H1 (cell line): ENCODE data around the gene PCCA. TPM values are rescaled to one million over a fixed set of nuclear protein-coding genes. Genes with fewer than 3 reads are reported as not detected.
A peak's percentile ranks its signal among the peaks of the same experiment; 100 is the strongest.

Source experiments
- CTCF ChIA-PET: fragments of 300-600 bp; sonication (Branson Sonifier 250); formaldehyde crosslinking; loops from one replicate; lab custom pipeline; 2021; ENCODE audit not compliant: partially characterized antibody; lab: Charles Lee
- POLR2A ChIA-PET: fragments of 300-600 bp; sonication (Branson Sonifier 250); formaldehyde crosslinking; loops from one replicate; lab custom pipeline; 2021; ENCODE audit warnings: inconsistent platforms; ENCODE audit not compliant: partially characterized antibody; lab: Charles Lee
- DNase-seq, 2 experiments: peaks; one replicate each; pipeline versions ENCODE4 v3.0.0 to v3.0.0-alpha.2; 2010 to 2022; ENCODE audit warnings: low spot score in 2 of 2, low read depth in 1 of 2, mixed read lengths in 1 of 2
- FAIRE-seq: peaks from 2 replicates; lab custom pipeline; 2011; peaks lifted over from hg19 to GRCh38; lab: Jason Lieb, UNC
- H2AFZ ChIP-seq: 2 replicates; pipeline ENCODE4 v1.8.1; 2012; ENCODE audit warnings: low read length, inconsistent platforms
- H2AK5ac ChIP-seq: 2 replicates; pipeline ENCODE4 v1.6.1; 2013; ENCODE audit warnings: low read depth, low read length
- H2BK120ac ChIP-seq: replicated peaks from 2 replicates; pipeline ENCODE3; 2013; ENCODE audit warnings: low read depth, low read length, inconsistent platforms
- H2BK12ac ChIP-seq: 2 replicates; pipeline ENCODE4 v1.6.1; 2013; ENCODE audit warnings: low read depth, low read length
- H2BK15ac ChIP-seq: 2 replicates; pipeline ENCODE4 v1.6.1; 2013; ENCODE audit warnings: low read length
- H2BK20ac ChIP-seq: 2 replicates; pipeline ENCODE4 v1.6.1; 2013; ENCODE audit warnings: low read length
- H2BK5ac ChIP-seq: 2 replicates; pipeline ENCODE4 v1.6.1; 2013; ENCODE audit warnings: low read depth, low read length
- H3K14ac ChIP-seq: 2 replicates; pipeline ENCODE4 v1.6.1; 2013; ENCODE audit warnings: inconsistent platforms; ENCODE audit not compliant: insufficient read length
- H3K18ac ChIP-seq: 2 replicates; pipeline ENCODE4 v1.6.1; 2013; ENCODE audit warnings: low read length; ENCODE audit errors: extremely low read depth
- H3K23ac ChIP-seq: 2 replicates; pipeline ENCODE4 v1.6.1; 2013; ENCODE audit warnings: inconsistent platforms; ENCODE audit not compliant: insufficient read length
- H3K23me2 ChIP-seq: 2 replicates; pipeline ENCODE4 v1.6.1; 2013; ENCODE audit warnings: low read depth, low read length
- H3K27ac ChIP-seq: 2 replicates; pipeline ENCODE4 v1.6.1; 2011; ENCODE audit warnings: low read depth, low read length, inconsistent platforms
- H3K27me3 ChIP-seq, 4 experiments: replicated peaks in 1 of 4; 1 replicate in 1 of 4; 2 replicates in 3 of 4; pipeline versions ENCODE4 v1.6.1 to v1.8.1; 2011 to 2013; ENCODE audit warnings: low read length in 3 of 4, mild to moderate bottlenecking in 3 of 4, inconsistent platforms in 2 of 4, mixed read lengths in 2 of 4, moderate library complexity in 1 of 4; ENCODE audit not compliant: control insufficient read depth in 3 of 4, insufficient read depth in 3 of 4; ENCODE audit errors: extremely low read depth in 1 of 4
- H3K36me3 ChIP-seq, 4 experiments: 2 replicates each; pipeline versions ENCODE4 v1.6.1 to v1.8.1; 2011 to 2013; ENCODE audit warnings: mild to moderate bottlenecking in 4 of 4, low read length in 3 of 4, moderate library complexity in 2 of 4, control low read depth in 1 of 4, inconsistent platforms in 1 of 4; ENCODE audit not compliant: insufficient read depth in 4 of 4, control insufficient read depth in 2 of 4
- H3K4ac ChIP-seq: replicated peaks from 2 replicates; pipeline ENCODE3; 2013; ENCODE audit warnings: low read length, low read depth, mixed read lengths, inconsistent platforms; ENCODE audit not compliant: insufficient read length
- H3K4me1 ChIP-seq, 4 experiments: replicated peaks in 1 of 4; 1 replicate in 1 of 4; 2 replicates in 3 of 4; pipeline versions ENCODE4 v1.6.1 to v1.8.1; 2011 to 2013; ENCODE audit warnings: low read length in 3 of 4, inconsistent platforms in 2 of 4, mixed read lengths in 1 of 4; ENCODE audit not compliant: insufficient read depth in 4 of 4, control insufficient read depth in 3 of 4
- H3K4me2 ChIP-seq, 2 experiments: 2 replicates each; pipeline versions ENCODE4 v1.6.1 to v1.8.1; 2011 to 2013; ENCODE audit warnings: low read depth in 2 of 2, low read length in 2 of 2, control low read depth in 1 of 2, inconsistent platforms in 1 of 2, mild to moderate bottlenecking in 1 of 2; ENCODE audit not compliant: insufficient read depth in 1 of 2
- H3K4me3 ChIP-seq, 4 experiments: fragments of 200-600, 300-600 bp in 1 of 4; sonication (generic), shearing (Covaris generic), sonication (Bioruptor Twin) in 1 of 4; 2 replicates each; pipeline versions ENCODE4 v1.5.1 to v1.8.1; 2011 to 2016; ENCODE audit warnings: low read length in 4 of 4, low read depth in 3 of 4, control low read depth in 2 of 4, inconsistent platforms in 2 of 4, mild to moderate bottlenecking in 2 of 4, mixed read lengths in 1 of 4, moderate library complexity in 1 of 4; ENCODE audit not compliant: insufficient read depth in 2 of 4; ENCODE audit errors: extremely low read depth in 1 of 4
- H3K56ac ChIP-seq: replicated peaks from 2 replicates; pipeline ENCODE3; 2013; ENCODE audit warnings: low read depth, mild to moderate bottlenecking, mixed read lengths, low read length, inconsistent platforms; ENCODE audit not compliant: insufficient read length
- H3K79me1 ChIP-seq: 2 replicates; pipeline ENCODE4 v1.6.1; 2013; ENCODE audit warnings: low read depth, low read length, control low read depth
- H3K79me2 ChIP-seq, 2 experiments: 2 replicates each; pipeline versions ENCODE4 v1.6.1 to v1.8.1; 2012 to 2013; ENCODE audit warnings: low read length in 2 of 2, mild to moderate bottlenecking in 2 of 2, inconsistent platforms in 1 of 2; ENCODE audit not compliant: insufficient read depth in 2 of 2, control insufficient read depth in 1 of 2
- H3K9ac ChIP-seq, 4 experiments: replicated peaks in 1 of 4; 1 replicate in 1 of 4; 2 replicates in 3 of 4; pipeline versions ENCODE4 v1.6.1 to v1.8.1; 2011 to 2013; ENCODE audit warnings: low read depth in 3 of 4, low read length in 3 of 4, control low read depth in 2 of 4, mild to moderate bottlenecking in 2 of 4, moderate library complexity in 2 of 4, inconsistent platforms in 1 of 4; ENCODE audit errors: extremely low read depth in 1 of 4
- H3K9me3 ChIP-seq, 2 experiments: 2 replicates each; pipeline versions ENCODE4 v1.6.1 to v1.8.1; 2012 to 2013; ENCODE audit warnings: mild to moderate bottlenecking in 2 of 2, moderate library complexity in 2 of 2, control low read depth in 1 of 2, inconsistent platforms in 1 of 2, low read depth in 1 of 2, low read length in 1 of 2, mixed read lengths in 1 of 2; ENCODE audit not compliant: insufficient read depth in 2 of 2
- H4K20me1 ChIP-seq, 2 experiments: replicated peaks in 1 of 2; 2 replicates each; pipeline versions ENCODE3 to v1.8.1; 2011 to 2013; ENCODE audit warnings: inconsistent platforms in 2 of 2, low read length in 2 of 2, mild to moderate bottlenecking in 1 of 2; ENCODE audit not compliant: insufficient read depth in 2 of 2, control insufficient read depth in 1 of 2
- H4K5ac ChIP-seq: 2 replicates; pipeline ENCODE4 v1.6.1; 2013; ENCODE audit warnings: low read length, low read depth, mixed read lengths, inconsistent platforms; ENCODE audit not compliant: insufficient read length
- H4K8ac ChIP-seq: 2 replicates; pipeline ENCODE4 v1.8.0; 2013; ENCODE audit warnings: mild to moderate bottlenecking, moderate library complexity, low read length, inconsistent platforms; ENCODE audit not compliant: insufficient read depth; ENCODE audit errors: extremely low read depth
- H4K91ac ChIP-seq: replicated peaks from 2 replicates; pipeline ENCODE3; 2013; ENCODE audit warnings: low read length, mixed read lengths, inconsistent platforms; ENCODE audit not compliant: insufficient read length
- HDAC2 ChIP-seq, 2 experiments: fragments of 300-600 bp in 1 of 2; sonication (generic) in 1 of 2; IDR thresholded peaks; 2 replicates each; pipeline ENCODE4 v1.6.1; 2011 to 2012; ENCODE audit warnings: low read depth in 2 of 2, low read length in 2 of 2, mild to moderate bottlenecking in 2 of 2, moderate library complexity in 2 of 2, borderline replicate concordance in 1 of 2, inconsistent platforms in 1 of 2
- RAD21 ChIP-seq, 2 experiments: IDR thresholded peaks in 1 of 2; conservative IDR thresholded peaks in 1 of 2; 2 replicates each; pipeline ENCODE4 v1.6.1; 2011; ENCODE audit warnings: low read depth in 2 of 2, low read length in 2 of 2, improper control_type of control experiment in 1 of 2, inconsistent platforms in 1 of 2, mild to moderate bottlenecking in 1 of 2, moderate library complexity in 1 of 2
- WGBS, 2 experiments: shearing (Covaris generic) in 1 of 2; methylation state at CpG; one replicate each; pipeline versions ENCODE4 v1.1.6 to v1.1.7; 2013 to 2015; ENCODE audit warnings: low lambda C conversion rate in 2 of 2, mixed read lengths in 2 of 2, inconsistent platforms in 1 of 2, low coverage in 1 of 2, missing lambda C conversion rate in 1 of 2; ENCODE audit not compliant: insufficient replicate concordance in 2 of 2, insufficient coverage in 1 of 2, insufficient read length in 1 of 2; ENCODE audit errors: extremely low coverage in 1 of 2, missing lambda C conversion rate in 1 of 2; 5-methylcytosine and 5-hydroxymethylcytosine counted together
- polyA plus RNA-seq, 7 experiments: library from polyadenylated mRNA; depleted of rRNA in 3 of 7; stranded (reverse) in 5 of 7; unstranded in 2 of 7; fragments of >200 nt in 5 of 7; fragments of 200-250 nt in 2 of 7; gene quantifications; 1 replicate in 5 of 7; 2 replicates in 1 of 7; 4 replicates in 1 of 7; pipeline versions ENCODE4 v1.2.1 to v1.2.3, GENCODE V29; 2011 to 2013; ENCODE audit warnings: missing spikeins in 2 of 7, mixed read lengths in 2 of 7
- total RNA-seq: library from RNA; stranded (reverse); fragmentation: NEBNext Ultra II Directional; extraction: Animal tissue kit (Norgen Biotek cat#: 25700); gene quantifications from 2 replicates; pipeline ENCODE4 v1.2.1, GENCODE V29; 2021

PCCA gene
- total and polyA plus RNA-seq, 2 of the 8 experiments (the other 6 are each of a cell fraction or from before 2014, with no cell fraction given), result 18.4 to 49.8 TPM

DNA sequence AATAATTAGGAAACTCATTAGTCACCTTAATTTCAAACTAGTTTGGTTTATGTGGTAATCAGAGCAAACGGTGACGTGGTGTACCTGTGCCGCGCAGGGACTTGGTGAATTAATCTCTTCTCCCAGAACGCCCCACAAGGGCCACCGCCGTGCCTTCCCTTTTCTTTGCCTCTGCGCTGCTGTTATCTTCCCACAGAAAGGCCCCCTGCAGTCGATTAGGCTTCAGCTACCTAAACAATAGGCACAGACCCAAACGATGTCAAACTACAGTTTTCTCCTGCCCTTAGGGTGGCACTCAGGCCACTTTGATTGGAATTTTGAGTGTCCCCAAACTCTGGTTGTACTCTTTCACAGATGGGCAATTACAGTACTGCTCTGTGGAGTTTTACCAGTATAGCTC lies 384.2 kb downstream of the PCCA start:
- Histone ChIP-seq H2AK5ac (no peak overlapping the region), H2BK15ac (no peak overlapping the region), H3K4me1 (peaks cover 6 to 14% (median 9%) of the 10 kb centered on the region in 4 experiments), H3K27ac (no peak overlapping the region), H2BK12ac (no peak overlapping the region), H2BK120ac (no peak overlapping the region), H3K4ac (no peak overlapping the region), H4K8ac (no peak overlapping the region), H3K9me3 (no peaks in the 10 kb centered on the region), H3K27me3 (no peaks in the 10 kb centered on the region), H3K79me1 (no peaks in the 10 kb centered on the region), H3K23me2 (no peaks in the 10 kb centered on the region; the same call in 1 of the 2 replicates), H3K23ac (no peak overlapping the region), H3K4me3 (no peak overlapping the region), H2BK20ac (no peak overlapping the region), H4K5ac (no peak overlapping the region), H3K18ac (no peak overlapping the region; the same call in 1 of the 2 replicates), H2BK5ac (no peak overlapping the region), H3K14ac (no peak overlapping the region), H3K56ac (no peak overlapping the region), H4K91ac (no peak overlapping the region), H3K9ac (no peak overlapping the region), H3K36me3 (no peaks in the 10 kb centered on the region), H3K79me2 (no peaks in the 10 kb centered on the region), H4K20me1 (no peaks in the 10 kb centered on the region), H2AFZ (no peak overlapping the region), H3K4me2 (peak overlapping the region in 1 of 2 experiments; percentile 1; a peak in 1 of 4 replicates)
- 55% methylated on average over 10 of the region's 10 CpGs; no CpG with 5 or more reads in 1 of the 2 experiments for WGBS, 2 experiments
- peak in 1 of 2 experiments; percentile 57 for DNase-seq
- peak; percentile 57 for FAIRE-seq
- TF ChIP-seq RAD21 (IDR thresholded peaks at IDR 0.05 in 1 of 2, conservative IDR thresholded peaks at IDR 0.05 in 1 of 2; ENCODE audit: low read depth in 2 of 2, low read length in 2 of 2) (peak in 1 of 2 experiments; percentile 27; a peak in 1 of 4 replicates), HDAC2 (IDR thresholded peaks at IDR 0.05; ENCODE audit: borderline replicate concordance in 1 of 2, low read depth in 2 of 2, low read length in 2 of 2) (no peak)
- ChIA-PET POLR2A (interaction anchor here (1.2 kb wide), 1 partner anchor 12 kb away, joined by 4 read pairs; no protein-coding TSS in a partner anchor), CTCF (interaction anchor here (0.6 to 0.9 kb wide), 3 partner anchors 13 to 192 kb away, joined by 3 to 7 read pairs (median 4); no protein-coding TSS in a partner anchor)
